Neuronal stem cell (in vitro differentiated cells): ENCODE data around the gene RPE.

ENCODE experiments used
- DNase-seq: peaks from one replicate; pipeline ENCODE4 v3.0.0-alpha.2; 2013; ENCODE audit warnings: low spot score
- H2AFZ ChIP-seq: one replicate; pipeline ENCODE4 v1.6.1; 2013; ENCODE audit warnings: mild to moderate bottlenecking, low read length, inconsistent platforms
- H2AK5ac ChIP-seq: 2 replicates; pipeline ENCODE4 v1.6.1; 2013; ENCODE audit warnings: low read depth, mild to moderate bottlenecking, inconsistent platforms, low read length, moderate library complexity, mixed read lengths
- H2BK120ac ChIP-seq: 2 replicates; pipeline ENCODE4 v1.6.1; 2013; ENCODE audit warnings: low read depth, mild to moderate bottlenecking, inconsistent platforms, low read length, moderate library complexity, mixed read lengths
- H2BK12ac ChIP-seq: one replicate; pipeline ENCODE4 v1.6.1; 2013; ENCODE audit warnings: low read length, inconsistent platforms
- H2BK15ac ChIP-seq: 2 replicates; pipeline ENCODE4 v1.6.1; 2013; ENCODE audit warnings: mild to moderate bottlenecking, low read length, inconsistent platforms, mixed read lengths
- H2BK5ac ChIP-seq: one replicate; pipeline ENCODE4 v1.6.1; 2013; ENCODE audit warnings: inconsistent platforms, mild to moderate bottlenecking, low read length, moderate library complexity
- H3K14ac ChIP-seq: one replicate; pipeline ENCODE4 v1.6.1; 2013; ENCODE audit warnings: low read length, inconsistent platforms
- H3K18ac ChIP-seq: 2 replicates; pipeline ENCODE4 v1.6.1; 2013; ENCODE audit warnings: low read length, inconsistent platforms
- H3K23ac ChIP-seq: 2 replicates; pipeline ENCODE4 v1.6.1; 2013; ENCODE audit warnings: low read depth, mild to moderate bottlenecking, mixed read lengths, low read length, inconsistent platforms; ENCODE audit not compliant: poor library complexity
- H3K27ac ChIP-seq: replicated peaks from 3 replicates; pipeline ENCODE4 v1.5.1; 2013; ENCODE audit warnings: low read length, inconsistent platforms
- H3K27me3 ChIP-seq, 3 experiments: 2 replicates each; pipeline ENCODE4 v1.6.1; 2013; ENCODE audit warnings: low read length in 3 of 3, mild to moderate bottlenecking in 2 of 3, inconsistent platforms in 1 of 3, low read depth in 1 of 3, mixed read lengths in 1 of 3, moderate library complexity in 1 of 3; ENCODE audit not compliant: control insufficient read depth in 3 of 3, insufficient read depth in 3 of 3
- H3K36me3 ChIP-seq, 2 donors: replicated peaks in 1 of 2; 2 replicates each; pipeline ENCODE4 v1.6.1; 2013; ENCODE audit warnings: low read length in 2 of 2; ENCODE audit not compliant: control insufficient read depth in 2 of 2, insufficient read depth in 2 of 2
- H3K4ac ChIP-seq: 2 replicates; pipeline ENCODE4 v1.6.1; 2013; ENCODE audit warnings: inconsistent platforms, mild to moderate bottlenecking, low read length, moderate library complexity
- H3K4me1 ChIP-seq, 2 donors: 1 replicate in 1 of 2; 2 replicates in 1 of 2; pipeline ENCODE4 v1.6.1; 2013; ENCODE audit warnings: low read length in 2 of 2, low read depth in 1 of 2; ENCODE audit not compliant: control insufficient read depth in 2 of 2, insufficient read depth in 1 of 2
- H3K4me2 ChIP-seq: one replicate; pipeline ENCODE4 v1.6.1; 2013; ENCODE audit warnings: mild to moderate bottlenecking, low read length, inconsistent platforms; ENCODE audit not compliant: insufficient read depth, poor library complexity, severe bottlenecking
- H3K4me3 ChIP-seq, 2 donors: 2 replicates each; pipeline ENCODE4 v1.5.1; 2013; ENCODE audit warnings: low read length in 2 of 2, mild to moderate bottlenecking in 2 of 2, inconsistent platforms in 1 of 2, moderate library complexity in 1 of 2
- H3K79me1 ChIP-seq: one replicate; pipeline ENCODE4 v1.6.1; 2013; ENCODE audit warnings: low read depth, mild to moderate bottlenecking, inconsistent platforms, low read length, moderate library complexity
- H3K9ac ChIP-seq: one replicate; pipeline ENCODE4 v1.6.1; 2013; ENCODE audit warnings: mild to moderate bottlenecking, low read depth, low read length, inconsistent platforms; ENCODE audit not compliant: poor library complexity
- H3K9me3 ChIP-seq, 2 donors: replicated peaks in 1 of 2; 2 replicates each; pipeline versions ENCODE3 to v1.6.1; 2013; ENCODE audit warnings: low read length in 2 of 2, mild to moderate bottlenecking in 2 of 2, inconsistent platforms in 1 of 2, low read depth in 1 of 2, mixed read lengths in 1 of 2, moderate library complexity in 1 of 2; ENCODE audit not compliant: control insufficient read depth in 2 of 2, insufficient read depth in 1 of 2
- H4K8ac ChIP-seq: one replicate; pipeline ENCODE4 v1.6.1; 2013; ENCODE audit warnings: low read depth, mild to moderate bottlenecking, inconsistent platforms, low read length, moderate library complexity
- H4K91ac ChIP-seq: one replicate; pipeline ENCODE4 v1.6.1; 2013; ENCODE audit warnings: low read length, low read depth, mild to moderate bottlenecking, inconsistent platforms; ENCODE audit not compliant: poor library complexity
- WGBS, 2 donors: extraction: QIAGEN DNeasy Blood & Tissue Kit; methylation state at CpG; one replicate each; pipeline ENCODE4 v1.1.7; 2013; ENCODE audit warnings: missing lambda C conversion rate in 2 of 2, mixed read lengths in 1 of 2; ENCODE audit not compliant: insufficient read length in 2 of 2, insufficient replicate concordance in 1 of 2; ENCODE audit errors: extremely low coverage in 2 of 2; 5-methylcytosine and 5-hydroxymethylcytosine counted together

The RPE gene

GRCh38 chr2:210009126-210009525 lies 6.7 kb downstream of the RPE start:
- H3K79me1 ChIP-seq: peaks cover 3% of the 10 kb centered on the region
- no peak overlapping the region for H2BK15ac ChIP-seq
- H2BK120ac ChIP-seq: no peak overlapping the region
- H3K36me3 ChIP-seq: peaks cover 2 to 98% of the 10 kb centered on the region in 2 donors
- H2AFZ ChIP-seq: no peak overlapping the region
- WGBS, 2 donors: no CpG with 5 or more reads among the region's 6 CpGs
- H3K27ac ChIP-seq: no peak overlapping the region
- H3K27me3 ChIP-seq: no peaks in the 10 kb centered on the region
- no peak overlapping the region for H4K91ac ChIP-seq
- H2AK5ac ChIP-seq: no peak overlapping the region
- H3K9me3 ChIP-seq: no peaks in the 10 kb centered on the region
- no peak overlapping the region for H3K4me2 ChIP-seq
- H2BK5ac ChIP-seq: no peak overlapping the region
- H2BK12ac ChIP-seq: no peak overlapping the region
- no peak overlapping the region for H3K9ac ChIP-seq
- peaks cover 2 to 4% of the 10 kb centered on the region in 2 donors for H3K4me1 ChIP-seq
- no peak overlapping the region for H3K23ac ChIP-seq
- DNase-seq: no peak
- H3K18ac ChIP-seq: no peak overlapping the region
- H3K4ac ChIP-seq: no peak overlapping the region
- H3K4me3 ChIP-seq: no peak overlapping the region
- no peak overlapping the region for H4K8ac ChIP-seq
- no peak overlapping the region for H3K14ac ChIP-seq

- peaks cover 1% of the 10 kb centered on the region for H3K79me1 ChIP-seq
- no peak overlapping the region for H2BK120ac ChIP-seq
- DNase-seq: no peak
- H3K4ac ChIP-seq: no peak overlapping the region
- no peaks in the 10 kb centered on the region for H3K9me3 ChIP-seq
- no CpG with 5 or more reads among the region's 3 CpGs for whole genome bisulfite sequencing, 2 donors
- H3K23ac ChIP-seq: no peak overlapping the region
- H2BK15ac ChIP-seq: no peak overlapping the region
- H3K18ac ChIP-seq: no peak overlapping the region
- H2AK5ac ChIP-seq: no peak overlapping the region
- no peak overlapping the region for H3K27ac ChIP-seq
- H3K4me3 ChIP-seq: no peak overlapping the region
- H3K4me1 ChIP-seq: no peaks in the 10 kb centered on the region
- H4K8ac ChIP-seq: no peak overlapping the region
- H3K36me3 ChIP-seq: peaks cover 3 to 98% of the 10 kb centered on the region in 2 donors
- H3K4me2 ChIP-seq: no peak overlapping the region
- no peak overlapping the region for H3K14ac ChIP-seq
- H4K91ac ChIP-seq: no peak overlapping the region
- no peak overlapping the region for H3K9ac ChIP-seq
- no peak overlapping the region for H2AFZ ChIP-seq
- no peak overlapping the region for H2BK5ac ChIP-seq
- H3K27me3 ChIP-seq: no peaks in the 10 kb centered on the region
- no peak overlapping the region for H2BK12ac ChIP-seq
Measured at GRCh38 chr2:210009896-210010295, 7.5 kb downstream of the RPE start.

DNA sequence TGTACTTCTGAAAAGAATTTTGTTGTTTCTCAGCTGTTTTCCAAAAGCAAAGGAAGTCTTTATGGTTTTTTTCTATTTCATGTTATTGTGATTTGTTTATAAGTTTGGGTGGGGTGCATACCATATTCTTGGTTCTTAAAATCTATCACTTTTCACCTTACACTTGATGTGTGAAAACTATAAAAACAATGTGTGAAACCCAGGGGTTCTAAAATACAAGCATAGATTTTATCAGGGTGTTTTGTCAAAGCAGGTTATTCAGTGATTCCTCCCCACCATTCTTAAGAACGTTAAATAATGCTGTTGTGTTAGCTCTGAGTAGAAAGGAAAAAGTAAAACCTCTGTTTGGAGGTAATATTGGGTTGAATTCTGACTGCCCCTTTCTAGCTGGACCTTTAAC lies 17.7 kb downstream of the RPE start:
- Histone ChIP-seq H3K36me3 (peaks cover 19 to 100% of the 10 kb centered on the region in 2 donors), H3K9me3 (no peaks in the 10 kb centered on the region), H3K18ac (no peak overlapping the region), H2BK12ac (no peak overlapping the region), H2BK120ac (no peak overlapping the region), H4K91ac (no peak overlapping the region), H2BK5ac (no peak overlapping the region), H3K4me3 (no peak overlapping the region), H3K9ac (no peak overlapping the region), H2AFZ (no peak overlapping the region), H3K4me2 (no peak overlapping the region), H2AK5ac (no peak overlapping the region), H3K27ac (no peak overlapping the region), H3K27me3 (no peaks in the 10 kb centered on the region), H2BK15ac (no peak overlapping the region), H3K23ac (no peak overlapping the region), H4K8ac (no peak overlapping the region), H3K4me1 (no peaks in the 10 kb centered on the region), H3K79me1 (no peaks in the 10 kb centered on the region), H3K4ac (no peak overlapping the region), H3K14ac (no peak overlapping the region)
- DNase-seq: no peak
- WGBS, 2 donors: no CpG with 5 or more reads among the region's 1 CpG

- peaks cover 8 to 85% of the 10 kb centered on the region in 2 donors for H3K36me3 ChIP-seq
- no peak overlapping the region for H2BK12ac ChIP-seq
Measured at GRCh38 chr2:210022824-210023223, 20.4 kb downstream of the RPE start.

More at GRCh38 chr2:210022824-210023223, 20.4 kb downstream of the RPE start:
- Histone ChIP-seq H3K4me2 (no peak overlapping the region), H2BK5ac (no peak overlapping the region), H4K8ac (no peak overlapping the region), H3K14ac (no peak overlapping the region), H2AK5ac (no peak overlapping the region), H3K9me3 (no peaks in the 10 kb centered on the region), H3K27me3 (no peaks in the 10 kb centered on the region), H3K79me1 (no peaks in the 10 kb centered on the region), H3K4me3 (no peak overlapping the region), H2AFZ (no peak overlapping the region), H3K18ac (no peak overlapping the region), H3K4ac (no peak overlapping the region), H3K27ac (no peak overlapping the region), H3K4me1 (no peaks in the 10 kb centered on the region), H3K23ac (no peak overlapping the region), H3K9ac (no peak overlapping the region), H2BK120ac (no peak overlapping the region), H2BK15ac (no peak overlapping the region), H4K91ac (no peak overlapping the region)
- WGBS, 2 donors: no CpG with 5 or more reads among the region's 3 CpGs
- no peak for DNase-seq
